ENCODE results near the gene NFATC2IP. TPM values are rescaled to one million over a fixed set of nuclear protein-coding genes. Genes with fewer than 3 reads are reported as not detected.

Gene NFATC2IP
- total and polyA plus RNA-seq, 2 donors (not counting 1 experiment from before 2014, with no cell fraction given): 96.4 to 102 TPM

- Histone ChIP-seq H4K20me1 (ENCODE audit: control insufficient read depth, insufficient read depth, low read length, poor library complexity, severe bottlenecking) (peaks cover 30% of the 10 kb centered on the region), H3K4me2 (replicated peaks; ENCODE audit: low read depth, low read length, poor library complexity, severe bottlenecking) (no peak overlapping the region), H3K27me3 (replicated peaks in 1 of 4; ENCODE audit: control extremely low read depth in 1 of 4, control insufficient read depth in 3 of 4, insufficient read depth in 4 of 4, low read length in 3 of 4) (peaks cover 0 to 13% (median 0%) of the 10 kb centered on the region in 4 experiments), H3K9me3 (ENCODE audit: control extremely low read depth in 1 of 3, control insufficient read depth in 2 of 3, insufficient read depth in 1 of 3, low read length in 2 of 3) (peaks cover 0 to 27% (median 11%) of the 10 kb centered on the region in 3 donors), H3K36me3 (replicated peaks in 1 of 2; ENCODE audit: control extremely low read depth in 1 of 2, control insufficient read depth in 1 of 2, extremely low read depth in 1 of 2, insufficient read depth in 2 of 2, low read length in 1 of 2) (peaks cover 0 to 46% of the 10 kb centered on the region in 2 experiments), H3K79me2 (ENCODE audit: control insufficient read depth, insufficient read depth, low read length) (peaks cover 3% of the 10 kb centered on the region), H3K4me3 (ENCODE audit: control extremely low read depth in 1 of 5, extremely low read depth in 1 of 5, insufficient read depth in 1 of 5, low read depth in 2 of 5, low read length in 4 of 5) (no peak overlapping the region), H2AFZ (ENCODE audit: insufficient read depth, low read depth, low read length, poor library complexity, severe bottlenecking) (no peak overlapping the region), H3K4me1 (ENCODE audit: control insufficient read depth in 2 of 2, insufficient read depth in 2 of 2, low read length in 2 of 2) (peaks cover 16 to 22% of the 10 kb centered on the region in 2 donors), H3K27ac (ENCODE audit: low read length in 2 of 2) (no peak overlapping the region), H3K9ac (ENCODE audit: low read length) (no peak overlapping the region)
- ATAC-seq (ENCODE audit: low read depth) (no peak), DNase-seq (no peak)
- Mint-ChIP-seq H3K4me1 (peaks cover 13% of the 10 kb centered on the region), H3K27me3 (peaks cover 3% of the 10 kb centered on the region), H3K9me3 (ENCODE audit: insufficient read depth) (peaks cover 6% of the 10 kb centered on the region), H3K27ac (no peak overlapping the region), H3K4me3 (no peak overlapping the region)
- POLR2A ChIA-PET: no interaction called here
- CTCF ChIA-PET: interaction anchor here (1.6 kb wide), 1 partner anchor 9 kb away, joined by 15 read pairs; no protein-coding TSS in a partner anchor
- intact Hi-C loops (cut with micrococcal nuclease): no loop called here
- TF ChIP-seq EZH2 (IDR thresholded peaks at IDR 0.05; ENCODE audit: borderline replicate concordance, insufficient read depth, low read depth, low read length, poor library complexity, severe bottlenecking): no peak
- no peak for TF ChIP-seq CTCF (IDR thresholded peaks at IDR 0.05)
- 97% methylated on average over 5 of the region's 13 CpGs for WGBS (ENCODE audit: insufficient coverage)
Observed at GRCh38 chr16:28986492-28986891, 35.8 kb downstream of the NFATC2IP start.

DNA sequence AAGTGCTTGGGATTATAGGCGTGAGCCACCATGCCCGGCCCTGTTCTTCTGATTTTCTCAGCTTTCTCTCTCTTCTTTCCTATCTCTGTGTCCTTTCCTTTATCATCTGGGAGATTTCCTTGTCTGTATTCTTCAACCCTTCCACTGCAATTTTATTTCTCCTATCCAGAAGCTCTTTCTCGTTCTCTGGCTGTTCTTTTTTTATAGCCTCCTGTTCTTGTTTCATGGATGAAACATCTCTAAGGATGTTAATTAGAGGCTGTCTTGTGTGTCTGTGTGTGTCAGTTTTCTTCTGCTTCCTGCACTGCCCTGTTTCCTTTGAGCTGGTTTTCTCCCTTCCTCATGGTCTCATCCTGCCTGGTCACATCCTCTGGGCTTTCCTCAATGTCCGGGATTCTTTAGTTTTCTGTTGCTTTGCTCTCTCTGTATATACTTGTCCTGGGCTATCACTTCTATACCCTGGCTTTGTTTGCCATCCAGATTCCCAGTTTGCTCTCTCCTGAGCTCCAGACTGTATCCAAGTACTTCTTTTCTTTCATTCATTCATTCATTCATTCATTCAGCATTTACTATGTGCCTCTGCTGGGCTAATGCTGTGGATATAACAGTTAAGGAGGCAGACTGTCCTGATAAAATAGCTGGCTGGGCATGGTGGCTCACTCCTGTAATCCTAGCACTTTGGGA, 36.6 kb downstream of the NFATC2IP start:
- Histone ChIP-seq H3K27me3 (replicated peaks in 1 of 4; ENCODE audit: control extremely low read depth in 1 of 4, control insufficient read depth in 3 of 4, insufficient read depth in 4 of 4, low read length in 3 of 4) (peaks cover 0 to 13% (median 0%) of the 10 kb centered on the region in 4 experiments), H4K20me1 (ENCODE audit: control insufficient read depth, insufficient read depth, low read length, poor library complexity, severe bottlenecking) (peaks cover 30% of the 10 kb centered on the region), H3K9me3 (ENCODE audit: control extremely low read depth in 1 of 3, control insufficient read depth in 2 of 3, insufficient read depth in 1 of 3, low read length in 2 of 3) (peaks cover 0 to 18% (median 8%) of the 10 kb centered on the region in 3 donors), H3K9ac (ENCODE audit: low read length) (no peak overlapping the region), H3K36me3 (replicated peaks in 1 of 2; ENCODE audit: control extremely low read depth in 1 of 2, control insufficient read depth in 1 of 2, extremely low read depth in 1 of 2, insufficient read depth in 2 of 2, low read length in 1 of 2) (peaks cover 0 to 38% of the 10 kb centered on the region in 2 experiments), H3K27ac (ENCODE audit: low read length in 2 of 2) (no peak overlapping the region), H3K4me1 (ENCODE audit: control insufficient read depth in 2 of 2, insufficient read depth in 2 of 2, low read length in 2 of 2) (peaks cover 16 to 22% of the 10 kb centered on the region in 2 donors), H2AFZ (ENCODE audit: insufficient read depth, low read depth, low read length, poor library complexity, severe bottlenecking) (no peak overlapping the region), H3K4me2 (replicated peaks; ENCODE audit: low read depth, low read length, poor library complexity, severe bottlenecking) (no peak overlapping the region), H3K79me2 (ENCODE audit: control insufficient read depth, insufficient read depth, low read length) (peaks cover 3% of the 10 kb centered on the region), H3K4me3 (ENCODE audit: control extremely low read depth in 1 of 5, extremely low read depth in 1 of 5, insufficient read depth in 1 of 5, low read depth in 2 of 5, low read length in 4 of 5) (no peak overlapping the region)
- Mint-ChIP-seq H3K27ac (no peak overlapping the region), H3K27me3 (peaks cover 3% of the 10 kb centered on the region), H3K4me3 (no peak overlapping the region), H3K4me1 (peaks cover 13% of the 10 kb centered on the region), H3K9me3 (ENCODE audit: insufficient read depth) (peaks cover 6% of the 10 kb centered on the region)
- ATAC-seq (ENCODE audit: low read depth): no peak
- no peak for DNase-seq
- WGBS (ENCODE audit: insufficient coverage): 97% methylated on average over 3 of the region's 4 CpGs
- intact Hi-C loops (cut with micrococcal nuclease): no loop called here
- no peak for TF ChIP-seq CTCF (IDR thresholded peaks at IDR 0.05)
- no peak for TF ChIP-seq EZH2 (IDR thresholded peaks at IDR 0.05; ENCODE audit: borderline replicate concordance, insufficient read depth, low read depth, low read length, poor library complexity, severe bottlenecking)
- ChIA-PET POLR2A (interaction anchor here (0.6 kb wide), 1 partner anchor 148 kb away, joined by 6 read pairs; no protein-coding TSS in a partner anchor), CTCF (interaction anchor here (1.6 kb wide), 1 partner anchor 10 kb away, joined by 15 read pairs; no protein-coding TSS in a partner anchor)
